ENCODE measurements around the gene GADD45G. TPM values are rescaled to one million over a fixed set of nuclear protein-coding genes. Genes with fewer than 3 reads are reported as not detected.

GADD45G gene
- total RNA-seq, 1 donor from 2014 or later: not detected

GRCh38 chr9:89603767-89604665, 796 bp upstream of the GADD45G start:
- peak overlapping the region; percentile 71 for H3K4me3 ChIP-seq (ENCODE audit: low read depth, low read length)
- TF ChIP-seq, protein P1, sequence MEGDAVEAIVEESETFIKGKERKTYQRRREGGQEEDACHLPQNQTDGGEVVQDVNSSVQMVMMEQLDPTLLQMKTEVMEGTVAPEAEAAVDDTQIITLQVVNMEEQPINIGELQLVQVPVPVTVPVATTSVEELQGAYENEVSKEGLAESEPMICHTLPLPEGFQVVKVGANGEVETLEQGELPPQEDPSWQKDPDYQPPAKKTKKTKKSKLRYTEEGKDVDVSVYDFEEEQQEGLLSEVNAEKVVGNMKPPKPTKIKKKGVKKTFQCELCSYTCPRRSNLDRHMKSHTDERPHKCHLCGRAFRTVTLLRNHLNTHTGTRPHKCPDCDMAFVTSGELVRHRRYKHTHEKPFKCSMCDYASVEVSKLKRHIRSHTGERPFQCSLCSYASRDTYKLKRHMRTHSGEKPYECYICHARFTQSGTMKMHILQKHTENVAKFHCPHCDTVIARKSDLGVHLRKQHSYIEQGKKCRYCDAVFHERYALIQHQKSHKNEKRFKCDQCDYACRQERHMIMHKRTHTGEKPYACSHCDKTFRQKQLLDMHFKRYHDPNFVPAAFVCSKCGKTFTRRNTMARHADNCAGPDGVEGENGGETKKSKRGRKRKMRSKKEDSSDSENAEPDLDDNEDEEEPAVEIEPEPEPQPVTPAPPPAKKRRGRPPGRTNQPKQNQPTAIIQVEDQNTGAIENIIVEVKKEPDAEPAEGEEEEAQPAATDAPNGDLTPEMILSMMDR (conservative IDR thresholded peaks at IDR 0.05; ENCODE audit: low read depth, low read length): peak; percentile 54
- DNase-seq (ENCODE audit: low read depth): no peak

DNA sequence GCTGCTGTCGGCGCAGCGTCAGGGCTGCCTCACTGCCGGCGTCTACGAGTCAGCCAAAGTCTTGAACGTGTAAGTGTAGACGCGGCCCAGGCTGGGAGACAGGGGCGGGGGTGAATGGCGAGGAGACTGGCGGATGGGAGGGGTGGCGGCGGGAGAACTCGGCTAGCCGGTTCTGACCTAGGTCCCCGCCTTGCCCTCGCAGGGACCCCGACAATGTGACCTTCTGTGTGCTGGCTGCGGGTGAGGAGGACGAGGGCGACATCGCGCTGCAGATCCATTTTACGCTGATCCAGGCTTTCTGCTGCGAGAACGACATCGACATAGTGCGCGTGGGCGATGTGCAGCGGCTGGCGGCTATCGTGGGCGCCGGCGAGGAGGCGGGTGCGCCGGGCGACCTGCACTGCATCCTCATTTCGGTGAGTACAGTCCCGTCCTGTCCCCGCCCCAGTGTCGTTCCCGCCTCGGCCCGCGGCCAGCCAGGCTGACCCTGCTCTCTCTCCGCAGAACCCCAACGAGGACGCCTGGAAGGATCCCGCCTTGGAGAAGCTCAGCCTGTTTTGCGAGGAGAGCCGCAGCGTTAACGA, 745 bp downstream of the GADD45G start:
- H3K4me3 ChIP-seq (ENCODE audit: low read depth, low read length): peak overlapping the region; percentile 71
- DNase-seq (ENCODE audit: low read depth): no peak
- TF ChIP-seq, protein P1 (conservative IDR thresholded peaks at IDR 0.05; ENCODE audit: low read depth, low read length): no peak

- DNase-seq (ENCODE audit: low read depth): no peak
- H3K4me3 ChIP-seq (ENCODE audit: low read depth, low read length): peak overlapping the region; percentile 71
- TF ChIP-seq, protein P1 (conservative IDR thresholded peaks at IDR 0.05; ENCODE audit: low read depth, low read length): no peak
Measured at GRCh38 chr9:89606049-89606623, 1.3 kb downstream of the GADD45G start.

DNA sequence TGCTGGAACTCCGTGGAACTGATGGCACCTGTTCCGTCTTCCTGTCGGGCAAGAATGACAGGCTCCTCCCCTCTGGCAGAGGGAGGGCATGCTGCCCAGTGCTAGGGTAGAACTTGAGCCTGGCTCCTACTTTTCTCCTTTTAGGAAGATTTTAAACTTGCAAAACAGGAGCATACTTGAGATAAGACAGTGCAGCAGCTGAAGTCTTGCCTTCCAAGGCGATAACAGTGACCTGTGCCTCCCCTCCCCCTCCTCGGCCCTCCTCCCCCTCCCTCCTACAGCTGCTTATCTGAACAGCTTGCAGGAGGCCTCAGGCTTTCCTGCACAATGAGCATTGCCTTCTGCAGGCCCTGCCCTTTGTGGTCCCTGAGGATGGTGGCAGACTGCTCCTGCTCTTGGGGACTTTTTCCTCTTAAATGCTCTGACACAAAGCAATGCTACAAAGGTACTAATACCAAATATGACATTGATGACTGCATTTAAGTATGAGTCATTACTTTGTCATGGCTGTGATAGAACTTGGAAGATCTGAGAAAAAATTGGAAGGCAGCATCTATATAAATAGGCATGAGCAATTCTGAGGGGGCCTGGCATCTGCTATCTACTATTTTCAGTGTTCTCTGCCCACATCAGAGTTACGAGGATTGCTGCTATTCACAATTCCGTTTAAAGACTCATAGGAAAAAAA, 2.0 kb downstream of the GADD45G start:
- DNase-seq (ENCODE audit: low read depth): no peak
- TF ChIP-seq, protein P1 (conservative IDR thresholded peaks at IDR 0.05; ENCODE audit: low read depth, low read length): no peak
- H3K4me3 ChIP-seq (ENCODE audit: low read depth, low read length): peak overlapping the region; percentile 71

DNA sequence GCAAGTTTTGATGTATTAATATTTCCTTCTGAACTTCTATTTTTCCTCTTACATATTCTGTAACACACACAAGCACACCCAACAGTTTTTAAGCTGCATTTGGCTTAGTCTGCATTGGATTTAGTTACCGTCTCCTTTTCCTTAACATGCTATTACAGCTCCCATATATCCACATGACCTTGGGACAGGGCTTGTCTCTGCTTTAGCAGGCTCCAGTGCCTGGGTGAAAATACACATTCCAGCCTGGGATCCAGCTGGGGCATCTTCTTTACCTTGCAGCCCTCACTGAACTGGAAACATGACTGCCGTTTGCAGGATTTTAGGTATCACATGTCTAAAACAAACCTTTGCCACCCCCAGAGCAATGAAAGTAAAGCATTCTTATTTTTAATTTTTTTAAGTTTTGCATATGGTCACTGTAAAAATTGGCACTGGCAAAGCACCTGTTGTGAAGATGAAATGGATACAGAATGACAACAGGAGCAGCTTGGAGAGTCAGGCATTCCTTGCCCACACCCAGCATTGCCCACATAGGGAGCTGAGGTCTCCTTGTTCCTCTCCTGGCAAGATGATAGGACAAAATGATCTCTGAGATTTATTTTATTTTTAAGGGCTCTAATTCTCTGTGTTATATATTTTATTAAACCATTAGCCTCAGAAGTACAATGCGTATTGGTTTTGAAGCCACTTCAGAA, 4.0 kb downstream of the GADD45G start:
- DNase-seq (ENCODE audit: low read depth): no peak
- TF ChIP-seq, protein P1 (conservative IDR thresholded peaks at IDR 0.05; ENCODE audit: low read depth, low read length): no peak

DNA sequence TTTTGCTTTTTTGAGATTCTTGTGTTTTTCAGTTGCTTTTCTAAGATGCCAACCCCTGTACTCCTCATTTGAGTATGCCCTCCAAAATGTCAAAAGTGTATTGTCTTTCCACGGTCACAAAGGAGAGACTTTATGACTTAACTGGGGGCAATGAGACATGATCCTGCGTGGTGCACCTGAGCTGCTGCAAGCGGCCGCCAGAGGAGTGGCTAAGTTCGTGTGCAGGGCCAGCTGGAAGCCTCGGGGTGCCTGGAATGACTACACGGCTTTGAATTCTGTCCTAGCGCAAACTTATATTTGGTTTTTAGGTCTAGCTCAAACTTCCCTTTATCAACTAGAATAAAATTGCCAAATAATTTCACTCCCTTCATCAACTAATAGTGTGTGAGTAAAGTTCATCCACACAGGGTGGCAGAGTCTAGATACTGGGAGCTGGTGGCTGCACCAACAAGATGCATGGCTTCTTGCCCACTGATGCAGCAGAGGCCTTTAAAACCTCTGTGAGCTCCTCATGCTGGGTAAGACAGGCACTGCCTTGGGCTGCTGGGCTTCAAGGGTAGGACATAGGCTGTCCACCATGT, 4.7 kb downstream of the GADD45G start:
- TF ChIP-seq, protein P1 (conservative IDR thresholded peaks at IDR 0.05; ENCODE audit: low read depth, low read length): no peak
- H3K4me3 ChIP-seq (ENCODE audit: low read depth, low read length): no peak overlapping the region
- DNase-seq (ENCODE audit: low read depth): no peak

More for the DNA sequence above, 4.0 kb downstream of the GADD45G start:
- no peak overlapping the region for H3K4me3 ChIP-seq (ENCODE audit: low read depth, low read length)
